Heart right ventricle (tissue), 16 donors: ENCODE measurements around the gene ARID3C. TPM values are rescaled to one million over a fixed set of nuclear protein-coding genes. Genes with fewer than 3 reads are reported as not detected.

Source experiments
- ATAC-seq, 8 donors: fragments of 200-7000 bp; cut with Tn5 transposase; one replicate each; pipeline ENCODE4 v1.9.1; 2020; ENCODE audit warnings: mild to moderate bottlenecking in 8 of 8, moderate library complexity in 8 of 8, moderate number of reproducible peaks in 1 of 8
- DNase-seq, 2 donors: peaks; one replicate each; pipeline ENCODE4 v3.0.0-alpha.2; 2020
- H3K27ac ChIP-seq, 10 donors: fragments of 200-600 bp; sonication (generic) in 2 of 10; one replicate each; pipeline versions ENCODE4 v1.5.0 to v1.8.0; 2020 to 2022; ENCODE audit warnings: mild to moderate bottlenecking in 3 of 10
- H3K27me3 ChIP-seq, 7 donors: fragments of 200-600 bp; one replicate each; pipeline ENCODE4 v1.8.0; 2021 to 2022; ENCODE audit warnings: mild to moderate bottlenecking in 2 of 7
- H3K36me3 ChIP-seq, 9 donors: fragments of 200-600 bp; sonication (generic) in 1 of 9; one replicate each; pipeline versions ENCODE4 v1.5.0 to v1.8.0; 2020 to 2022; ENCODE audit warnings: mild to moderate bottlenecking in 2 of 9
- H3K4me1 ChIP-seq, 9 donors: fragments of 200-600 bp; sonication (generic) in 1 of 9; one replicate each; pipeline versions ENCODE4 v1.5.0 to v1.8.0; 2020 to 2022; ENCODE audit warnings: mild to moderate bottlenecking in 4 of 9
- H3K4me3 ChIP-seq, 10 donors: fragments of 200-600 bp; sonication (generic) in 2 of 10; one replicate each; pipeline versions ENCODE4 v1.5.0 to v1.8.0; 2020 to 2022; ENCODE audit warnings: mild to moderate bottlenecking in 7 of 10, moderate library complexity in 2 of 10
- H3K9me3 ChIP-seq, 11 donors: fragments of 200-600 bp in 10 of 11; sonication (generic) in 2 of 11; one replicate each; pipeline versions ENCODE4 v1.5.0 to v1.8.0; 2013 to 2022; ENCODE audit warnings: mild to moderate bottlenecking in 2 of 11, control low read depth in 1 of 11, moderate library complexity in 1 of 11
- CTCF ChIP-seq, 9 donors: fragments of 200-600 bp; sonication (generic) in 2 of 9; IDR thresholded peaks; one replicate each; pipeline versions ENCODE4 v1.5.0 to v1.8.0; 2021 to 2022; ENCODE audit warnings: antibody characterized with exemption in 9 of 9, mild to moderate bottlenecking in 5 of 9, moderate library complexity in 1 of 9
- whole genome bisulfite sequencing, 2 donors: extraction: QIAGEN DNeasy Blood & Tissue Kit; methylation state at CpG; one replicate each; pipeline ENCODE4 v1.1.7; 2013; ENCODE audit warnings: inconsistent platforms in 1 of 2; 5-methylcytosine and 5-hydroxymethylcytosine counted together
- intact Hi-C, 10 donors: fragments of 100-400 bp; cut with DNase I; formaldehyde crosslinking; loops; one replicate each; pipeline versions ENCODE4 v1.11.1 to v1.14.2; 2022
- polyA plus RNA-seq, 2 donors: library from polyadenylated mRNA; stranded (reverse); fragments of 200-250 nt; gene quantifications; one replicate each; pipeline ENCODE4 v1.2.3, GENCODE V29; 2013
- total RNA-seq, 10 donors: library from RNA; stranded (reverse); fragmentation: NEBNext Ultra II Directional in 3 of 10; extraction: Animal tissue kit (Norgen Biotek cat#: 25700) in 3 of 10; gene quantifications; one replicate each; pipeline versions ENCODE4 v1.2.1 to v1.2.4, GENCODE V29; 2021 to 2023
- donor health status: Arrhythmogenic right ventricular cardiomyopathy.
- donor health status: ischemic (EF 13 %, LVEDD 7.1; RV severe dilation, severe dysfunction).
- donor health status: healthy with polysubstance abuse.
- donor health status: DM: no; HTN: yes; CAD: no.
- donor health status: DM: no; HTN: no; CAD: no.
- donor health status: ischemic (EF 25% LVEDD 6.9; RV normal size, moderate dysfunction).
- donor health status: ischemic (EF 25% LVEDD 5.7; RV mildly dilated, moderate dysfunction).
- donor health status: healthy.
- donor health status: DM: yes; HTN: yes; CAD: no.
- donor health status: Ischemic cardiomyopathy.
- donor health status: ischemic (EF 35%, LVEDD 5.7; RV mildly dilated, moderate dysfunction).
- donor health status: nonischemic (EF 11% LVEDD 7.7; RV severe dilation, severe dysfunction).
- donor health status: DM: yes; HTN: yes; CAD: no.
- donor health status: PGD.
- donor health status: ischemic (EF 29% LVEDD 5.4; RV normal size, mild dysfunction).
- donor health status: nonischemic (EF 23%, LVEDD 6.1; RV moderate dilation, normal function).

ARID3C gene
- total and polyA plus RNA-seq, 12 donors = not detected

- DNase-seq (no peak), ATAC-seq (peak in 2 of 8 donors; percentile 3 to 4)
- intact Hi-C loops = no loop called here
- Histone ChIP-seq H3K27me3 (no peaks in the 10 kb centered on the region), H3K4me3 (peak overlapping the region; percentile 67 to 88 (median 76)), H3K27ac (peak overlapping the region; percentile 66 to 96 (median 88)), H3K4me1 (peaks cover 5 to 38% (median 27%) of the 10 kb centered on the region in 9 donors), H3K36me3 (peaks cover 0 to 12% (median 0%) of the 10 kb centered on the region in 9 donors), H3K9me3 (no peaks in the 10 kb centered on the region)
- TF ChIP-seq CTCF (IDR thresholded peaks at IDR 0.05) = no peak
- 17% methylated on average over 7 of the region's 7 CpGs for WGBS, 2 donors
These were observed 9.2 kb upstream of the ARID3C start for GRCh38 chr9:34638138-34638445.

GRCh38 chr9:34637356-34638137 lies 8.7 kb upstream of the ARID3C start, which contains the start of gene SIGMAR1:
Gene SIGMAR1 (minus strand): TSS chr9:34637787. CDS start chr9:34637697, 90 bp downstream.
- DNase-seq (peak; percentile 94 to 95), ATAC-seq (peak; percentile 95 to 97 (median 96))
- Histone ChIP-seq H3K36me3 (peaks cover 0 to 12% (median 0%) of the 10 kb centered on the region in 9 donors), H3K27me3 (no peaks in the 10 kb centered on the region), H3K27ac (peak within 1 kb of the TSS; percentile 66 to 96 (median 88)), H3K4me3 (peak within 1 kb of the TSS; percentile 67 to 88 (median 76)), H3K4me1 (peaks cover 5 to 38% (median 27%) of the 10 kb centered on the region in 9 donors), H3K9me3 (no peaks in the 10 kb centered on the region)
- intact Hi-C loops = no loop called here
- TF ChIP-seq CTCF (IDR thresholded peaks at IDR 0.05) = peak in 1 of 9 donors; percentile 5
- 0% methylated on average over 74 of the region's 74 CpGs for WGBS, 2 donors

GRCh38 chr9:34636791-34637355 lies 8.0 kb upstream of the ARID3C start:
- peak overlapping the region; percentile 66 to 96 (median 88) for H3K27ac ChIP-seq

More at GRCh38 chr9:34636791-34637355, 8.0 kb upstream of the ARID3C start:
- TF ChIP-seq CTCF (IDR thresholded peaks at IDR 0.05) = no peak
- ATAC-seq (peak in 3 of 8 donors; percentile 11 to 28 (median 14)), DNase-seq (no peak)
- Histone ChIP-seq H3K4me3 (peak overlapping the region; percentile 67 to 88 (median 76)), H3K27me3 (no peaks in the 10 kb centered on the region), H3K9me3 (no peaks in the 10 kb centered on the region), H3K36me3 (peaks cover 0 to 12% (median 0%) of the 10 kb centered on the region in 9 donors), H3K4me1 (peaks cover 5 to 38% (median 27%) of the 10 kb centered on the region in 9 donors)
- 9 to 10% methylated on average over 23 of the region's 23 CpGs for WGBS, 2 donors
- intact Hi-C loops = no loop called here
